GM10266 (cell line): ENCODE results near the gene PPP1R12A.

Experiments
- DNase-seq: peaks from one replicate; pipeline ENCODE4 v3.0.0; 2012; ENCODE audit errors: extremely low spot score
- TF ChIP-seq, protein P1 (sequence below): IDR thresholded peaks from 2 replicates; pipeline ENCODE4 v1.5.1; 2012; ENCODE audit warnings: mild to moderate bottlenecking, low read depth; ENCODE audit not compliant: control insufficient read depth, insufficient read depth; ENCODE audit errors: missing control alignments

PPP1R12A gene

DNA sequence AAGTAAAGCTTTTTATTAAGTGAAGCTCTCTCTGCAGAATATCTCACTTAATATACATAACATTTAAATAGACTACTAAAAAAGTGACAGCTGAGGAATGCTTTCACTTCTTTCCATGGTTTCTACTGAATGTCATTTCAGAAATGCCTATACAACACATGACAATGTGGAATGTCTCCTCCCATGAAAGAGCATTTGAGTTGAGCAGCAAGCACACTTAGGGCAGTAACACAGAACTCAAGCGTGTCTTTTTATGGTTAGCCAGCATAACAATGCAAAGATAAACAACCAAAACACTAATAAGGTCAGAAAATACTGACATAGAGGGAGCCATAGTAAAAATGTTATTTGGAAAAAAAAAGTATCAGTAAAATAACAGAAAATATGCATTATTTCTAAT, 9.4 kb downstream of the PPP1R12A start:
- no peak for DNase-seq
- TF ChIP-seq, protein P1, sequence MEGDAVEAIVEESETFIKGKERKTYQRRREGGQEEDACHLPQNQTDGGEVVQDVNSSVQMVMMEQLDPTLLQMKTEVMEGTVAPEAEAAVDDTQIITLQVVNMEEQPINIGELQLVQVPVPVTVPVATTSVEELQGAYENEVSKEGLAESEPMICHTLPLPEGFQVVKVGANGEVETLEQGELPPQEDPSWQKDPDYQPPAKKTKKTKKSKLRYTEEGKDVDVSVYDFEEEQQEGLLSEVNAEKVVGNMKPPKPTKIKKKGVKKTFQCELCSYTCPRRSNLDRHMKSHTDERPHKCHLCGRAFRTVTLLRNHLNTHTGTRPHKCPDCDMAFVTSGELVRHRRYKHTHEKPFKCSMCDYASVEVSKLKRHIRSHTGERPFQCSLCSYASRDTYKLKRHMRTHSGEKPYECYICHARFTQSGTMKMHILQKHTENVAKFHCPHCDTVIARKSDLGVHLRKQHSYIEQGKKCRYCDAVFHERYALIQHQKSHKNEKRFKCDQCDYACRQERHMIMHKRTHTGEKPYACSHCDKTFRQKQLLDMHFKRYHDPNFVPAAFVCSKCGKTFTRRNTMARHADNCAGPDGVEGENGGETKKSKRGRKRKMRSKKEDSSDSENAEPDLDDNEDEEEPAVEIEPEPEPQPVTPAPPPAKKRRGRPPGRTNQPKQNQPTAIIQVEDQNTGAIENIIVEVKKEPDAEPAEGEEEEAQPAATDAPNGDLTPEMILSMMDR: no peak

DNA sequence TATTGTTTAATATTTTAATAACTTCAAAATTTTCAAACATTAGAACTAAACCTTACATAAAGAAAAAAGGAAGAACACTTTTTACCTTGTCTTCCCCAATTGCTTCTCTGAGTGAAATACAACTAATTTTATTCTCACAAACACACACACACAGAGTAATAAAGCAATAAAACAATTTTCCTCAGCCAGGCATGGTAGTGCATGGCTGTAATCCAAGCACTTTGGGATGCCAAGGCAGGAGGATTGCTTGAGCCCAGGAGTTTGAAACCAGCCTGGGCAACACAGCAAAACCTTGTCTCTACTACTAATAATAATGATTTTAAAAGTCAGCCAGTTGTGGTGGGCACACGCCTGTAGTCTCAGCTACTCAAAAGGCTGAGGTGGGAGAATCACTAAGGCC, 13.1 kb downstream of the PPP1R12A start:
- TF ChIP-seq, protein P1: no peak
- no peak for DNase-seq

DNA sequence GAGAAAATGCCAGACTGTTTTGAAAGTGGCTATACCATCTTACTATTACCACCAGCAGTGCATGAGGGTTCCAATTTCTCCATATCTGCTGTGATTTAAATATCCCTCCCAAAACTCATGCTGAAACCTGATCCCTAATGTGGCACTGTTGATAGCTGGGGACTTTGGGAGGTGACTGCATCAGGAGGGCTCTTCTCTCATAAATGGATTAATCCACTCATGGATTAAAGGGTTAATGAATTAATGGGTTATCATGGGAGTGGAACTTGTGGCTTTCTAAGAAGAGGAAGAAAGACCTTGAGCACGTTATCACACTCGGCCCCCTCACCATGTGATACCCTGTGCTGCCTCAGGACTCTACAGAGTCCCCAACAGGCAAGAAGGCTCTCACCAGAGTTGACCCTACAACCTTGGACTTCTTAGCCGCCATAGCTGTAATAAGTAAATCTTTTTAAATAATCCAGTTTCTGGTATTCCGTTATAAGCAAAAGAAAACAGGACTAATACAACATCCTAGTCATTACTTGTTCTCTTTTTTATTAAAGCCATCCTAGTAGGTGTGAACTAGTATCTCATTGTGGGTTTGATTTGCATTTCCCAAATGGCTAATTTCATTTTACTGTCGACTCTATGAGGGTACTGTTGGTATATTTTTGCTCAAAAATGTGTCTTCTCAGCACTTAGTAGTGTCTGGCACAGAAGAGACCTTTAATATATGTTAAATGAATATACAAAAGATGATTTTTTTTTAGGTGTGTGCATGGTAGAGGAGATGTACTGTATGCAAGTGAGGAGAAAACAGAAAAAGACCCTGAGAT, 14.3 kb downstream of the PPP1R12A start:
- TF ChIP-seq, protein P1: no peak
- DNase-seq: no peak

GRCh38 chr12:79919762-79920161, 15.1 kb downstream of the PPP1R12A start:
- TF ChIP-seq, protein P1: no peak
- DNase-seq: no peak

DNA sequence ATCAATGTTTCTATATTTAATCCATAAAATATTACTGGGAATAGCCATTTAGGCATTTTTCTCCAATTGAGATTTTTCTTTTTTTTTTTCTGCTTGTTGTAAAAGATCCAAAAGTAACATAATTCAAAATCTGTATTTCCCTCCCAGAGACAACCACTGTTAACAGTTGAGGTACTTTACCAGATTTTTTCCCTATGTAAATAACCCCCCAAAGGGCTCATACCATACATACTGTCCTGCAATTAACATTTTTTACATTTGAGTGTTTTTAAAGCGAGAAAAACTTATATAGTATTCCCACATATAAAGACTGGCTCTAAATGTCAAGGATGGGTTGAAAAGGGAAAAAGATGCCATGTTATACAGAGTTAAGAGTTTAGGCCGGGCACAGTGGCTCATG, 18.1 kb downstream of the PPP1R12A start:
- TF ChIP-seq, protein P1: no peak

DNA sequence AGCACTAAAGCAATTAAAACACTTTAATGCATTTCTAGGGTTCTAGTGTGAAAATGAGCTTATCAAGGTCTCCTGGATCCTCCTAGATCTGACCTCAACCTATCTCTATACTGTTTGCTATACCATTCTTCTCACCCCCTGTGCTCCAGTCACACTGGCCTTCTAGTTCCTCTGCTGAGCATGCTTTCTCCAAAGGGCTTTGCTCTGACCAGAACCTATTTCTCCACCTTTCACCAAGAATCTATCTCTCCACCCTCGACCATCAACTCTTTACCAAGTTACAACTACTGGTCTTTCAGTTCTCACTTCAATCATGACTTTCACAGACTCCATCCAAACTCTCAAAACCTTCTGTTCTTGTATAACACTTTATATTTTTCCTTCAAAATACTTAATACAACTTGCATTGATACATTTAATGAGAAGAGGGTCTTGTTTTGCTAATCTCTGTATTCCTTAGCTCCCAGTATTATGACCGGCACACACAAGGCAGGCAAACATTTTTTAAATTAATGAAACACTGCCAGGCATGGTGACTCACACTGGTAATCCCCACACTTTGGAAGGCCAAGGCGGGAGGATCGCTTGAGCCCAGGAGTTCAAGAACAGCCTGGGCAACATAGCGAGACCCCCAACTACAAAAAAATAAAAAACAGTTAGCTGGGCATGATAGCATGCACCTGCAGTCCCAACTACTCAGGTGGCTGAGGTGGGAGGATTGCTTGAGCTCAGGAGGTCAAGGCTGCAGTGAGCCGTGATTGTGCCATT, 22.8 kb downstream of the PPP1R12A start:
- TF ChIP-seq, protein P1: no peak
- DNase-seq: no peak

More for the DNA sequence above, 18.1 kb downstream of the PPP1R12A start:
- DNase-seq: no peak

- DNase-seq: no peak
- TF ChIP-seq, protein P1: no peak
Observed at GRCh38 chr12:79908366-79908765, 26.5 kb downstream of the PPP1R12A start.
